ENCODE results near the gene WDR90. TPM values are rescaled to one million over a fixed set of nuclear protein-coding genes. Genes with fewer than 3 reads are reported as not detected.

WDR90 gene
- total RNA-seq, 1 donor from 2014 or later: 25.2 TPM

DNA sequence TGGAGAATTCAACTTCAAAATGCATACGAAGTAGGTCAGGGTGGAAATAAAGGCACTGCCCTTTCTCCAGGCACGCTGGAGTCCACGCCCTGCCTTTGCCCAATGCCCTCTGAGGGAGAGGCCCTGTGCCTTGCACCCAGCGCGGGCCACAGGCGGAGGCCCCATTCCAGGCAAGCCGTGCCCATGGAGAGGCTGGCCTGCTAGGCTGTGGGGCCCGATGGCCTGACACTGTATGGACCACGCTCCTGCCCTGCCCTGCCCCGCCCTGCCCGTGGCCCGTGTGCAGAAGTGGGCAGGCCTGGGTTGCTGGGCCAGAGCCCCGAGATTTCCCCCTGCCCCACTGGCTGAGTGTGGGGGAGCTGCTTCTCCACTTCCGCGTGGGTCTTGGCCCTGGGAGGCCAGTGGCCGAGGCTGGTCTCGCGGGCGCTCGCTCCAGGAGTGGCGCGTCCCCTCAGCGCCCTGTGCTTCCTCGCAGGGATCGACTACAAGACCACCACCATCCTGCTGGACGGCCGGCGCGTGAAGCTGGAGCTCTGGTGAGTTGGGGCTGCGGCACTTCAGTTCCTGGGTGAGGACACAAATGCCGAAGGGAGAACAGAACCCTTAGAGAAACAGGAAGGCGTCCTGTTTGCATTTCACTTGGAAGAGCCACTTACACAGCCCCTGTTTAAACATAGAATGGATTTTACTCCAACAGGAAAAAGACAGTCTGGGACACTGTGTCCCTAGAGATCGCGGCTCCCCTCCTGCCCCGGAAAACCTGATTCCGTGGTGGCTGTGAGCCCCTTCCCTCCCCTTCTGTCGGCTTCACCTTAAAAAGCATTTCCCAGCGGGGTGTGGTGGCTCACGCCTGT is 32.2 kb upstream of the WDR90 start:
- Mint-ChIP-seq H3K4me3 (ENCODE audit: unreplicated experiment) (no peak overlapping the region), H3K36me3 (ENCODE audit: low read depth, unreplicated experiment) (peaks cover 8% of the 10 kb centered on the region), H3K9me3 (ENCODE audit: unreplicated experiment) (no peaks in the 10 kb centered on the region), H3K4me1 (ENCODE audit: unreplicated experiment) (no peaks in the 10 kb centered on the region), H3K27me3 (ENCODE audit: unreplicated experiment) (peaks cover 11% of the 10 kb centered on the region), H3K27ac (ENCODE audit: unreplicated experiment) (no peak overlapping the region)
- TF ChIP-seq CTCF (IDR thresholded peaks at IDR 0.05; ENCODE audit: unreplicated experiment): no peak
- no peak for DNase-seq (ENCODE audit: low spot score)

- Mint-ChIP-seq H3K9me3 (ENCODE audit: unreplicated experiment) (no peaks in the 10 kb centered on the region), H3K36me3 (ENCODE audit: low read depth, unreplicated experiment) (peaks cover 8% of the 10 kb centered on the region), H3K27ac (ENCODE audit: unreplicated experiment) (no peak overlapping the region), H3K4me1 (ENCODE audit: unreplicated experiment) (no peaks in the 10 kb centered on the region), H3K4me3 (ENCODE audit: unreplicated experiment) (no peak overlapping the region), H3K27me3 (ENCODE audit: unreplicated experiment) (peaks cover 11% of the 10 kb centered on the region)
- no peak for TF ChIP-seq CTCF (IDR thresholded peaks at IDR 0.05; ENCODE audit: unreplicated experiment)
- DNase-seq (ENCODE audit: low spot score): no peak
Measured at GRCh38 chr16:617855-618254, 31.3 kb upstream of the WDR90 start.

- DNase-seq (ENCODE audit: low spot score): no peak
- peaks cover 5% of the 10 kb centered on the region for H3K27me3 Mint-ChIP-seq (ENCODE audit: unreplicated experiment)
Measured at GRCh38 chr16:619476-620100, 29.6 kb upstream of the WDR90 start.

DNA sequence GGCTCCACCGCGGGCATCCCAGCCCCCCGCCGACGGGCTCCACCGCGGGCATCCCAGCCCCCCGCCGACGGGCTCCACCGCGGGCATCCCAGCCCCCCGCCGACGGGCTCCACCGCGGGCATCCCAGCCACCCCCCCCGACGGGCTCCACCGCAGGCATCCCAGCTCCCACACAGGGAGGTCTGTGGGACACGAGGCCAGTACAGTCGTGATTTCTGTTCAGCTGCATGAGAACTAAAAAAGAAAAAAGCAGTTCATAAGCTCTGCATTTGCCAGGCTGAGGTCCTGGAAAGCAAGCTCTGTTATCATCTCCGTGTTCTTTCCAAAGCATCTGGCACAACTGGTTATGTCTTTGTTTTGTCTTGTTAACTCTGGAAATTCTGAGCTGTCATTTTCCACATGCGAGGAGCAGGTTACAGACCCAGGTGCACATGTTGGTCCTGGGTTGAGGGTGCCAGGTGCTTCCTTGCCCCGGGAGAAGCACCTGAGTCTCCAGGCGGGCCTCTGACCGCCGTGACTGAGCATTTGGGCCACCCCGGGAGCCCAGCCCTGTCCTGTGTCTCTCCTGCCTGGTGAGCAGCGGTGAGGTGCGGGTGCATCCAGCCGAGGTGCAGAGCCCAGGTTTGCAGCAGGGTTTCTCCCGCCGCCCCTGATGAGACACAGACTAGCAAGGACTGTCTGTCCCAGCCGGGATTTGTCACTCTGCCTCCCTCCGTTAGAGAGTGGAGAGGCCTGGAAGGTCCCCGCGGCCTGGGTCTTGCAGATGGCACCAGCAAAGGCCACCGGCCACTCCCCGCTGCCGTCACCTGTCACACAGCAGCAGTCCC is 28.3 kb upstream of the WDR90 start:
- H3K9me3 Mint-ChIP-seq (ENCODE audit: unreplicated experiment): no peaks in the 10 kb centered on the region
- H3K4me1 Mint-ChIP-seq (ENCODE audit: unreplicated experiment): no peaks in the 10 kb centered on the region
- TF ChIP-seq CTCF (IDR thresholded peaks at IDR 0.05; ENCODE audit: unreplicated experiment): no peak
- H3K36me3 Mint-ChIP-seq (ENCODE audit: low read depth, unreplicated experiment): no peaks in the 10 kb centered on the region
- no peak for DNase-seq (ENCODE audit: low spot score)
- no peak overlapping the region for H3K27ac Mint-ChIP-seq (ENCODE audit: unreplicated experiment)
- peaks cover 5% of the 10 kb centered on the region for H3K27me3 Mint-ChIP-seq (ENCODE audit: unreplicated experiment)
- H3K4me3 Mint-ChIP-seq (ENCODE audit: unreplicated experiment): no peak overlapping the region

More at GRCh38 chr16:619476-620100, 29.6 kb upstream of the WDR90 start:
- Mint-ChIP-seq H3K4me3 (ENCODE audit: unreplicated experiment) (no peak overlapping the region), H3K36me3 (ENCODE audit: low read depth, unreplicated experiment) (peaks cover 4% of the 10 kb centered on the region), H3K27ac (ENCODE audit: unreplicated experiment) (no peak overlapping the region), H3K4me1 (ENCODE audit: unreplicated experiment) (no peaks in the 10 kb centered on the region), H3K9me3 (ENCODE audit: unreplicated experiment) (no peaks in the 10 kb centered on the region)
- TF ChIP-seq CTCF (IDR thresholded peaks at IDR 0.05; ENCODE audit: unreplicated experiment): no peak
